PFSK-1 (cell line): ENCODE results near the gene GALNT18.

Experiments
- FOXP2 ChIP-seq: optimal IDR thresholded peaks from 2 replicates; pipeline ENCODE3; 2011; ENCODE audit warnings: borderline replicate concordance, control low read depth, inconsistent platforms; ENCODE audit not compliant: insufficient read depth; ENCODE audit errors: extremely low read length, extremely low read depth
- POLR2AphosphoS5 ChIP-seq: IDR thresholded peaks from 2 replicates; pipeline ENCODE4 v1.6.1; 2012; ENCODE audit warnings: low read depth, mild to moderate bottlenecking, control low read depth, low read length, moderate library complexity

GRCh38 chr11:11446564-11446963 is 175.2 kb downstream of the GALNT18 start:
- TF ChIP-seq FOXP2 (no peak), POLR2AphosphoS5 (no peak)
